HG03159 (cell line): ENCODE results near the gene FCHO2.

ENCODE experiments used
- ATAC-seq: cut with Tn5 transposase; IDR thresholded peaks from one replicate; pipeline ENCODE4 v1.9.1; 2021; ENCODE audit warnings: mild to moderate bottlenecking, moderate library complexity; ENCODE audit not compliant: unreplicated experiment

FCHO2 gene

GRCh38 chr5:73110190-73110589, 154.3 kb downstream of the FCHO2 start:
- no peak for ATAC-seq

- ATAC-seq, result no peak
These were observed 155.7 kb downstream of the FCHO2 start for GRCh38 chr5:73111536-73111935.

DNA sequence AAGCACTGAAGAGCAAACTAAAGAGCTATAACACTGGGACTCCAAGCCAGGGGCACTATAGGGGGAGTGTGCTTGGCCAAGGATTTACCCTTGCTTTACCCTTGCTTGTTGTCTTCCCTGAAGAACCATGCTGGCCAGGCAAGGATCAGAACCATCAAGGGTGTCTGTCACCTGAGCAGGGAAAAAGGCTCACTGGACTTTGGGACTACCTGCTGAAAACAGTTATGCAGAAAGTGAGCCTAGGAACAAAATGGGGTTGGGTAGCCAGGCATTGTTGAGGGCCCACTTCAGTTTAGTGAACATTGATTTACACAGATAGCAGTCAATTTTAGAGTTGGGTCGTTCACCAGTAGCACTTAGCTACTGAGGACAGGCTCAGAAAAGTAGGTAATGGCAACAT, 156.5 kb downstream of the FCHO2 start:
- ATAC-seq, result no peak

DNA sequence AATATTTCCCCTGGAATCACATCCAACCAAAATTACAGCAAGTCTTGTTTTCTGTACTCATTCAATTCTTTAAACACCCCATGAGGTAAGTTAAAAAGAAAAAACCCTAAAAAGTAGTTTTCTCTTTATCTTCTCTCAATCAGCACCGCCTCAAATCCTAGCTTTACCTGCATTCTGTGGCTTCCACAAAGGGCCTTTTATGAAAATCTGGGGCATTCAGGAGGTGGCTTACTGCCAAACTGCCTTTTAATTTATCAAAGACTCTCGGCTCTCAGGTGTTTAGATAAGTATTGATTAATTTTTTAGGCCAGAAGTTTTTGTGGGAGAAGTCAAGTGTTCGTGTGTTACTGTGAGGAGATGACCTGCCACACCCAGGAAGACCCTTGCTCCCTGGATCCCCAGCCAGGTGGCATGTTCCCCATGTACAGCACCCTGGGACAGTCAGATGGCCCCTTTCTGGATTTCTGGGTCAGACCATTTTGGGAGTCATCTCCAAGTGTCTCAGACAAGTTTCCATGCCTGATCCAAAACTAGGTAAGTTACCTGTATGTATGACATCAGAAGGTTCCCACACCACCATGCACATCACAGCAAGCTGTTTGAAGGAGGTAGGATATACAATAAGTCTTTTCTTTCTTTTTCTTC, 158.3 kb downstream of the FCHO2 start:
- ATAC-seq, result no peak

- ATAC-seq, result no peak
These were observed 159.7 kb downstream of the FCHO2 start for GRCh38 chr5:73115399-73116051.

- no peak for ATAC-seq
These were observed 160.7 kb downstream of the FCHO2 start for GRCh38 chr5:73116506-73116905.

GRCh38 chr5:73117088-73117740, 161.4 kb downstream of the FCHO2 start:
- no peak for ATAC-seq

DNA sequence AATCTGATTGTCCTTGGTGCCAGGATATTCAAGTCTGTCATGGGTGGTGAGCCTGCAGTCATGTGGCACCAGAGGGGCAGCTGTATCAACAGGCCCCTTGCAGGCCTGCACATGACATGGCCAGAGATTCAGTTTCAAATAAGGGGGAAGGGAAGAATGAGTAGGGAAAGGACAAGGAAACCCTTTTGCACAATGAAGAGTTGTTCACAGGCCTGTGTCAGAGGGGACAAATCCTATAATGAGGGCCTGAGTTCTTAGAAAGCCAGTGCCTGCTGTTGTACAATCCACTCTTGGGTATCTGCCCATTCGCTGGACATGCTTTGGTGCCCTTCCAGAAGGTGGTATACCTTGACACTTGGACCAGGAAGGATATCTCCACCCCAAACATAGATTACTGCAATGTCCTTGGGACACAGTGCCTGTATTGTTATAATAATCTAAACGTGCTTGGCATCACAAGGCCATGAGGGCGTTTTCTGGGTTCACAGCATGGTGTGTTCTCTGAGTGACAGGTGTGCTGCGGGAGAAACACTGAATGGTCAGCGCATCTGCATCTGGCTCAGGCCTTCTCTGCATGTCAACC, 162.6 kb downstream of the FCHO2 start:
- ATAC-seq, result no peak

DNA sequence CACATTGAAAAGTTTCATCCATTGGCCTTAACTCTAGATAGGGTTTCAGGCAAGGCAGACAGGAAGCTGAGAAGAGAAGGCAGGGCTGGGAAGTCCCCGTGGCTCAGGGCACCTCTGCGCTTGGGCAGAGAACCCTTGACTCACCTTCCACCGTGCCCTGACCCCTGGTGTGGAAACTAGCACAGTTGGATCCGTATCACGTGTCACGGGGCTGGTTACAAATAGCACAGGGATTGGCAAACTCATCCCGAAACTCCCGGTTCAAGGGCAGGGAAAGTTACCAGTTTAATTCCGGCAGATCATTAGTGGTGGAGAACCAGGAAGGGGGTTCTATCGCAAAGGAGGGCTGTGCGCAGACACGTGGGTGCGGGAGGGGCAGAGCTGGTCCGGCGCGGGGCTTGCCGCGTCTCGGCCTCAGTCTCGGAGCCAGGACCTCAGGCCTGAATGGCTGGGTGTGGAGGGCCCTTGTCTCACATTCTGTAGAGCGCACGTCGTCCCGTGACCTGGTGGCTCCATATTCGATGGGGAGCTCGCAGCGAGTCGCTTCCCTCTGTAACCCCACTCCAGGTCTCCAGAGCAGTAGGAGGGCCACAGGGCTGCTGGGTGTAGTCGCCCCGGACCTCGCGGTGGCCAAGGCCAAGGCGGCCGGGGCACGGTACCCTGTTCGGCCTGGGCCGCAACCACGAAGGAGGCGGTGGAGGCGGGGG, 163.8 kb downstream of the FCHO2 start:
- no peak for ATAC-seq

GRCh38 chr5:73120222-73121118, 164.6 kb downstream of the FCHO2 start, which contains the start of gene TMEM171:
TSS of gene TMEM171 (plus strand) at chr5:73120575. CDS start at chr5:73123374, 2,799 bp downstream.
- ATAC-seq, result no peak

GRCh38 chr5:73121119-73121463, 165.2 kb downstream of the FCHO2 start:
- ATAC-seq, result no peak

GRCh38 chr5:73122875-73123810, 167.3 kb downstream of the FCHO2 start:
- ATAC-seq, result no peak

GRCh38 chr5:73125289-73125688, 169.4 kb downstream of the FCHO2 start:
- no peak for ATAC-seq

GRCh38 chr5:73126381-73126780, 170.5 kb downstream of the FCHO2 start:
- ATAC-seq, result no peak

DNA sequence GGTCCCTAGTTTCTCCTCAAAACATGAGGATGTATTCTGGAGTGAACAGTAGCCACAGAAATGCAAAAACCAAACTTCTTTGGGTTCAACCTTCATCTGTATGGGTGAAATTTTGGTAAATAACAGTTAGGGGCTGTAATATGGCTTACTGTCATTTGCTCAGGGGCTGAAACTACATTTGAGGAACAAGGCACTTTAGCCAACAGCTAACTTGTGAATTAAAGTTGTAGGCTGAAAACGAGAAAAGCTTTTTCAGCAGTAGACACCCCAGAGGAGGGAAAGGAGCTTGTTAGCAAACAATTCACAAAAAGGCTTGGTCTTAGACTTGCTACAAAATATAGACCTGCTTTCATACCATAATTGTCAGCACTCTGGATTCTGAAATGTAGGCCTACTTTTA, 171.1 kb downstream of the FCHO2 start:
- ATAC-seq, result no peak

GRCh38 chr5:73129143-73129542, 173.3 kb downstream of the FCHO2 start:
- no peak for ATAC-seq

- ATAC-seq, result no peak
These were observed 175.0 kb downstream of the FCHO2 start for GRCh38 chr5:73130811-73131210.

DNA sequence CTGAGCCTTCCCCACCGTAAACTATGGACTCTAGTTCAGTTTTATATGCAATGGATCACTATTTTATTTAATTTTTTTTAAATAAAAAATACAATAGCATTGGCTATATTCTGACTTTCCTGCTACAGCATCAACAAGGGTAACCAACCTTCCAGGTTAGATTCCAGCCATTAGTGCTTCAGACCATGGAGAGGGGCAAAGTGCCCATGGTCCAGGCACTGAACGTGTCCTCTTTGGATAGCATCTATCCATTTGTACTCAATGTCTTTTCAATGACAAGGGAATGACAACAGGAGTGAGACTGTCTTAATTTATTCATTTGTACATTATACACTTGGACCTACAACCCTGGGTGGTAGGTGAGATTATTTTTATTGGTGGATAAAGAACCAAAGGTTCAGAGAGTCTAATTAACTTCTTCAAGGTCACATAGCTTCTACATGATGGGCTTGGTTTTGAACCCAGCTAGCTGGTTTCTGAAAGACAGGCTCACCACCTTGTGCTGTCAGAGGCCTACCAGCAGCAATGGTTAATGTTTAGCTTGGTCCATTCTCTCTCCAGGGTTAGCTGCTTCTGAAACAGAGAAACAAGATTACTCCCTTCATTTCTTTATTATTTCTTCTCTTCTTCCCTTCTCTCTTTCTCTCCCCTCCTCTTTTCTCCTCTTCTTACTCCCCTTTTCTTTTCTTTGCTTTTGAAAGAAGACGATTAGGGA, 176.0 kb downstream of the FCHO2 start:
- ATAC-seq, result no peak

GRCh38 chr5:73132759-73133158, 176.9 kb downstream of the FCHO2 start:
- ATAC-seq, result no peak
